ENCODE measurements around the gene ISG15.

DNA sequence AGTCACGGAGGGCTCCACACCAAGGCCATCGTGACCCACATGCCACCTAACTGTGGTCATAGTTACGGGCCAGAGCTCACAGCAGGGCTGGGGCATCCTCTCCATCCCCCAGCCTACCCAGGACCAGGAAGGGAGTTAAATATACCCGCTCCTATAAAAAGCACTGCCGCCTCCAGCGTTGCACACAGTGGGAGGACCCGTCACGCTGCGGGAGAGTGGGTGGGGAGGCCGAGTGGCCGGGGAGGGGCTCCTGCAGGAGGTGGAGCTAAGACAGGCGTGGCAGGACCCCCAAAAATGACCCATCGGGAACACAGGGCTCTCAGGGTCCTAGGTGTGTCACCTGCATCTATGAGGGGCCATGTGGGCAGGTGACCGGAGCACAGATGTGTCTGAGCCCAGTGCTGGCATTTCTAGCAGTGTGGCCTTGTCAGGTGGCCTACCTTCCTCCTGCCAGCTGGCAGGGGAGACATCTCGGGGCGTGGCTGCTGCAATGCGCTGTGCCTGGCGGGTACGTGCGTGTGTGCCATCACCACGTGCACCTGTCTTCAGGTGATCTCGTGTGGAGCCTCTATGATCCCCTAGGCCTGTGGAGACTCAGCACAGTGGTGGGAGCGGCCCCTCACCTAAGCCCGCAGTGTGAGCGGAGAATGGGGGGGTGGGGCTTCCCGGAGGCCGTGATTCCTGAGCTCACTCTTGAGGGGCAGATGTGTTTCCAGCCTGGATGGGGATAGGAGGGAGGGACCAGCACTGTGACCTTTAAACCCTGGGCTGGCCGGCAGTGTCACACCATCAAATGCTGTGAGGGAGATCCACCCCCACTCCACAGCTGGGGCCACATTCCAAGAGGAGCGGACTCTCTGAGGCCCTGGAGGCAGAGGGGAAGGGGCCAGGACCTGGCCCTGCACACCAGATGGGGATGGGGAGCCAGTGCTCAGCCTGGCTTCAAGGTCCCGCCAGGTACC is 24.4 kb downstream of the ISG15 start:
- TF ChIP-seq, protein P1, sequence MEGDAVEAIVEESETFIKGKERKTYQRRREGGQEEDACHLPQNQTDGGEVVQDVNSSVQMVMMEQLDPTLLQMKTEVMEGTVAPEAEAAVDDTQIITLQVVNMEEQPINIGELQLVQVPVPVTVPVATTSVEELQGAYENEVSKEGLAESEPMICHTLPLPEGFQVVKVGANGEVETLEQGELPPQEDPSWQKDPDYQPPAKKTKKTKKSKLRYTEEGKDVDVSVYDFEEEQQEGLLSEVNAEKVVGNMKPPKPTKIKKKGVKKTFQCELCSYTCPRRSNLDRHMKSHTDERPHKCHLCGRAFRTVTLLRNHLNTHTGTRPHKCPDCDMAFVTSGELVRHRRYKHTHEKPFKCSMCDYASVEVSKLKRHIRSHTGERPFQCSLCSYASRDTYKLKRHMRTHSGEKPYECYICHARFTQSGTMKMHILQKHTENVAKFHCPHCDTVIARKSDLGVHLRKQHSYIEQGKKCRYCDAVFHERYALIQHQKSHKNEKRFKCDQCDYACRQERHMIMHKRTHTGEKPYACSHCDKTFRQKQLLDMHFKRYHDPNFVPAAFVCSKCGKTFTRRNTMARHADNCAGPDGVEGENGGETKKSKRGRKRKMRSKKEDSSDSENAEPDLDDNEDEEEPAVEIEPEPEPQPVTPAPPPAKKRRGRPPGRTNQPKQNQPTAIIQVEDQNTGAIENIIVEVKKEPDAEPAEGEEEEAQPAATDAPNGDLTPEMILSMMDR (IDR thresholded peaks at IDR 0.05; ENCODE audit: poor library complexity): no peak
- no peak for TF ChIP-seq EZH2 (IDR thresholded peaks at IDR 0.05; ENCODE audit: borderline replicate concordance)
- no peak for TF ChIP-seq EZH2phosphoT487 (IDR thresholded peaks at IDR 0.05; ENCODE audit: low read depth, severe bottlenecking, unreplicated experiment)

Data from hepatocyte (in vitro differentiated cells).